ENCODE results near the gene GNA12. TPM values are rescaled to one million over a fixed set of nuclear protein-coding genes. Genes with fewer than 3 reads are reported as not detected.

Gene GNA12
- total and polyA plus RNA-seq, 4 donors = 3.7 to 19.0 (median 11.3) TPM

GRCh38 chr7:2824026-2824677, 20.0 kb downstream of the GNA12 start:
- Histone ChIP-seq H3K9me3 (ENCODE audit: control insufficient read depth in 4 of 4, low read length in 3 of 4) (no peaks in the 10 kb centered on the region), H3K4me3 (ENCODE audit: low read depth in 1 of 3, low read length in 3 of 3) (no peak overlapping the region), H3K9ac (ENCODE audit: low read depth in 1 of 2, low read length in 2 of 2) (no peak overlapping the region), H3K27me3 (ENCODE audit: control insufficient read depth in 4 of 4, insufficient read depth in 4 of 4, low read length in 3 of 4) (no peaks in the 10 kb centered on the region), H3K27ac (ENCODE audit: low read depth in 1 of 2, low read length in 2 of 2) (no peak overlapping the region), H3K36me3 (ENCODE audit: control insufficient read depth in 4 of 4, insufficient read depth in 3 of 4, low read depth in 1 of 4, low read length in 3 of 4) (no peaks in the 10 kb centered on the region), H3K4me1 (ENCODE audit: control insufficient read depth in 4 of 4, insufficient read depth in 4 of 4, low read length in 3 of 4) (peaks cover 3 to 19% (median 11%) of the 10 kb centered on the region in 4 donors)
- no peak for TF ChIP-seq RAD21 (IDR thresholded peaks at IDR 0.05)
- TF ChIP-seq, protein P1, sequence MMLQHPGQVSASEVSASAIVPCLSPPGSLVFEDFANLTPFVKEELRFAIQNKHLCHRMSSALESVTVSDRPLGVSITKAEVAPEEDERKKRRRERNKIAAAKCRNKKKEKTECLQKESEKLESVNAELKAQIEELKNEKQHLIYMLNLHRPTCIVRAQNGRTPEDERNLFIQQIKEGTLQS (IDR thresholded peaks at IDR 0.05) = no peak
- TF ChIP-seq EGR1 (IDR thresholded peaks at IDR 0.05; ENCODE audit: low read depth in 2 of 2) = no peak
- no peak for TF ChIP-seq NR2F2 (IDR thresholded peaks at IDR 0.05)
- no peak for TF ChIP-seq YY1 (IDR thresholded peaks at IDR 0.05)
- TF ChIP-seq TAF1 (conservative IDR thresholded peaks at IDR 0.05) = no peak
- TF ChIP-seq FOXA2 (IDR thresholded peaks at IDR 0.05) = no peak
- TF ChIP-seq, protein P2, sequence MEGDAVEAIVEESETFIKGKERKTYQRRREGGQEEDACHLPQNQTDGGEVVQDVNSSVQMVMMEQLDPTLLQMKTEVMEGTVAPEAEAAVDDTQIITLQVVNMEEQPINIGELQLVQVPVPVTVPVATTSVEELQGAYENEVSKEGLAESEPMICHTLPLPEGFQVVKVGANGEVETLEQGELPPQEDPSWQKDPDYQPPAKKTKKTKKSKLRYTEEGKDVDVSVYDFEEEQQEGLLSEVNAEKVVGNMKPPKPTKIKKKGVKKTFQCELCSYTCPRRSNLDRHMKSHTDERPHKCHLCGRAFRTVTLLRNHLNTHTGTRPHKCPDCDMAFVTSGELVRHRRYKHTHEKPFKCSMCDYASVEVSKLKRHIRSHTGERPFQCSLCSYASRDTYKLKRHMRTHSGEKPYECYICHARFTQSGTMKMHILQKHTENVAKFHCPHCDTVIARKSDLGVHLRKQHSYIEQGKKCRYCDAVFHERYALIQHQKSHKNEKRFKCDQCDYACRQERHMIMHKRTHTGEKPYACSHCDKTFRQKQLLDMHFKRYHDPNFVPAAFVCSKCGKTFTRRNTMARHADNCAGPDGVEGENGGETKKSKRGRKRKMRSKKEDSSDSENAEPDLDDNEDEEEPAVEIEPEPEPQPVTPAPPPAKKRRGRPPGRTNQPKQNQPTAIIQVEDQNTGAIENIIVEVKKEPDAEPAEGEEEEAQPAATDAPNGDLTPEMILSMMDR (IDR thresholded peaks at IDR 0.05; ENCODE audit: low read depth, low read length, missing input control) = no peak
- no peak for TF ChIP-seq RXRA (IDR thresholded peaks at IDR 0.05)
- no peak for TF ChIP-seq GABPA (IDR thresholded peaks at IDR 0.05 in 1 of 2, conservative IDR thresholded peaks at IDR 0.05 in 1 of 2)
- TF ChIP-seq HNF4G (IDR thresholded peaks at IDR 0.05) = no peak
- no peak for TF ChIP-seq HNF4A (conservative IDR thresholded peaks at IDR 0.05)
- TF ChIP-seq ZBTB33 (IDR thresholded peaks at IDR 0.05) = no peak
- TF ChIP-seq, protein P3, sequence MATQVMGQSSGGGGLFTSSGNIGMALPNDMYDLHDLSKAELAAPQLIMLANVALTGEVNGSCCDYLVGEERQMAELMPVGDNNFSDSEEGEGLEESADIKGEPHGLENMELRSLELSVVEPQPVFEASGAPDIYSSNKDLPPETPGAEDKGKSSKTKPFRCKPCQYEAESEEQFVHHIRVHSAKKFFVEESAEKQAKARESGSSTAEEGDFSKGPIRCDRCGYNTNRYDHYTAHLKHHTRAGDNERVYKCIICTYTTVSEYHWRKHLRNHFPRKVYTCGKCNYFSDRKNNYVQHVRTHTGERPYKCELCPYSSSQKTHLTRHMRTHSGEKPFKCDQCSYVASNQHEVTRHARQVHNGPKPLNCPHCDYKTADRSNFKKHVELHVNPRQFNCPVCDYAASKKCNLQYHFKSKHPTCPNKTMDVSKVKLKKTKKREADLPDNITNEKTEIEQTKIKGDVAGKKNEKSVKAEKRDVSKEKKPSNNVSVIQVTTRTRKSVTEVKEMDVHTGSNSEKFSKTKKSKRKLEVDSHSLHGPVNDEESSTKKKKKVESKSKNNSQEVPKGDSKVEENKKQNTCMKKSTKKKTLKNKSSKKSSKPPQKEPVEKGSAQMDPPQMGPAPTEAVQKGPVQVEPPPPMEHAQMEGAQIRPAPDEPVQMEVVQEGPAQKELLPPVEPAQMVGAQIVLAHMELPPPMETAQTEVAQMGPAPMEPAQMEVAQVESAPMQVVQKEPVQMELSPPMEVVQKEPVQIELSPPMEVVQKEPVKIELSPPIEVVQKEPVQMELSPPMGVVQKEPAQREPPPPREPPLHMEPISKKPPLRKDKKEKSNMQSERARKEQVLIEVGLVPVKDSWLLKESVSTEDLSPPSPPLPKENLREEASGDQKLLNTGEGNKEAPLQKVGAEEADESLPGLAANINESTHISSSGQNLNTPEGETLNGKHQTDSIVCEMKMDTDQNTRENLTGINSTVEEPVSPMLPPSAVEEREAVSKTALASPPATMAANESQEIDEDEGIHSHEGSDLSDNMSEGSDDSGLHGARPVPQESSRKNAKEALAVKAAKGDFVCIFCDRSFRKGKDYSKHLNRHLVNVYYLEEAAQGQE (IDR thresholded peaks at IDR 0.05) = no peak
- TF ChIP-seq JUND (IDR thresholded peaks at IDR 0.05) = no peak
- no peak for TF ChIP-seq FOXA1 (IDR thresholded peaks at IDR 0.05)
- TF ChIP-seq SP1 (IDR thresholded peaks at IDR 0.05) = no peak
- TF ChIP-seq, protein P4, sequence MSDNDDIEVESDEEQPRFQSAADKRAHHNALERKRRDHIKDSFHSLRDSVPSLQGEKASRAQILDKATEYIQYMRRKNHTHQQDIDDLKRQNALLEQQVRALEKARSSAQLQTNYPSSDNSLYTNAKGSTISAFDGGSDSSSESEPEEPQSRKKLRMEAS (IDR thresholded peaks at IDR 0.05) = no peak
- WGBS = 96% methylated on average over 16 of the region's 16 CpGs
- no peak for DNase-seq (ENCODE audit: low spot score)

All from liver (tissue), 9 donors.